Measurements from ENCODE around the gene CDKL1.

Gene CDKL1

GRCh38 chr14:50344116-50344775, 52.4 kb downstream of the CDKL1 start:
- Mint-ChIP-seq H3K27me3 (no peaks in the 10 kb centered on the region), H3K4me1 (ENCODE audit: low read depth in 2 of 2) (peaks cover 6 to 9% of the 10 kb centered on the region in 2 donors), H3K9me3 (no peaks in the 10 kb centered on the region), H3K36me3 (ENCODE audit: insufficient read depth) (peaks cover 4% of the 10 kb centered on the region), H3K4me3 (no peak overlapping the region), H3K27ac (peak overlapping the region; percentile 11 to 68)
- DNase-seq (no peak), ATAC-seq (replicated peaks) (peak; percentile 72)

- Mint-ChIP-seq H3K36me3 (ENCODE audit: insufficient read depth) (peaks cover 7% of the 10 kb centered on the region), H3K4me1 (ENCODE audit: low read depth in 2 of 2) (peaks cover 6 to 9% of the 10 kb centered on the region in 2 donors), H3K27me3 (no peaks in the 10 kb centered on the region), H3K9me3 (no peaks in the 10 kb centered on the region), H3K4me3 (no peak overlapping the region), H3K27ac (peak overlapping the region in 1 of 2 donors; percentile 11)
- ATAC-seq (replicated peaks) (no peak), DNase-seq (no peak)
These were observed 53.2 kb downstream of the CDKL1 start for GRCh38 chr14:50343434-50343833.

GRCh38 chr14:50342221-50343078, 54.2 kb downstream of the CDKL1 start:
- peak overlapping the region in 1 of 2 donors; percentile 56 for H3K27ac Mint-ChIP-seq
- ATAC-seq (replicated peaks), result peak; percentile 84

GRCh38 chr14:50340963-50341362, 55.7 kb downstream of the CDKL1 start:
- no peak for DNase-seq
- peaks cover 17% of the 10 kb centered on the region for H3K36me3 Mint-ChIP-seq (ENCODE audit: insufficient read depth)
- no peaks in the 10 kb centered on the region for H3K27me3 Mint-ChIP-seq
- H3K9me3 Mint-ChIP-seq, result no peaks in the 10 kb centered on the region
- ATAC-seq (replicated peaks), result no peak
- H3K4me3 Mint-ChIP-seq, result no peak overlapping the region
- peaks cover 11 to 15% of the 10 kb centered on the region in 2 donors for H3K4me1 Mint-ChIP-seq (ENCODE audit: low read depth in 2 of 2)
- no peak overlapping the region for H3K27ac Mint-ChIP-seq

More at GRCh38 chr14:50342221-50343078, 54.2 kb downstream of the CDKL1 start:
- peaks cover 6 to 9% of the 10 kb centered on the region in 2 donors for H3K4me1 Mint-ChIP-seq (ENCODE audit: low read depth in 2 of 2)
- no peak overlapping the region for H3K4me3 Mint-ChIP-seq
- DNase-seq, result peak in 1 of 3 experiments; percentile 24
- H3K27me3 Mint-ChIP-seq, result no peaks in the 10 kb centered on the region
- H3K36me3 Mint-ChIP-seq (ENCODE audit: insufficient read depth), result peaks cover 15% of the 10 kb centered on the region
- H3K9me3 Mint-ChIP-seq, result no peaks in the 10 kb centered on the region

- no peaks in the 10 kb centered on the region for H3K9me3 Mint-ChIP-seq
- no peaks in the 10 kb centered on the region for H3K27me3 Mint-ChIP-seq
- no peak overlapping the region for H3K4me3 Mint-ChIP-seq
- DNase-seq (no peak), ATAC-seq (replicated peaks) (no peak)
- H3K4me1 Mint-ChIP-seq (ENCODE audit: low read depth in 2 of 2), result peaks cover 12 to 17% of the 10 kb centered on the region in 2 donors
- H3K27ac Mint-ChIP-seq, result no peak overlapping the region
- peaks cover 17% of the 10 kb centered on the region for H3K36me3 Mint-ChIP-seq (ENCODE audit: insufficient read depth)
These were observed 56.6 kb downstream of the CDKL1 start for GRCh38 chr14:50340045-50340444.

DNA sequence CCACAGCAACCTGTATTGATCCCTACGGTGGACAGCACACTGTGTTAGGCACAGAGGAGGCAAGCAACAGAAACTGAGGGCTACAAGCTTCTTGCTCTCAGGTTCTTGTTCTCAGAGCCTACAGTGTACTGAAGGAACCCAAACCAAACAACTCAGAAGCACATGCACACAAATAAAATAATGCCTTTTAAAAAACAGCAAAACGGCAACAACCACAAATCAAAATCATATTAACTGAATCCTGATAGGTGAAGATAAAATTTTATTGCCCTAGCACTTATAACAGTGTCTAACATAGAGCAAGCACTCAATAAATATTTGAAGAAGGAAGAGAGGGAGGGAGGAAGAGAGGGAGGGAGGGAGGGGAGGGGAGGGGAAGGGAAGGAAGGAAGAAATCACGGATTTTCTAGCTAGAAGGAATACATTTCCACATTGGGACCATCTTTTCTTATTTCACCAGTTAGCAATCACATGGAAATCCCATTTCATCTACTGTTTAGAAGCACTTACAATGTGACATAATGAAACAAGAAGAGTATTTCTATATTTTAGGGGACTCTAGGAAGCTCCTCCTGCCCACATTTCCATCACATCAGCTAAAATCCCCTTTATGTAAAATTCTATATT, 57.4 kb downstream of the CDKL1 start:
- H3K4me3 Mint-ChIP-seq, result no peak overlapping the region
- DNase-seq, result no peak

DNA sequence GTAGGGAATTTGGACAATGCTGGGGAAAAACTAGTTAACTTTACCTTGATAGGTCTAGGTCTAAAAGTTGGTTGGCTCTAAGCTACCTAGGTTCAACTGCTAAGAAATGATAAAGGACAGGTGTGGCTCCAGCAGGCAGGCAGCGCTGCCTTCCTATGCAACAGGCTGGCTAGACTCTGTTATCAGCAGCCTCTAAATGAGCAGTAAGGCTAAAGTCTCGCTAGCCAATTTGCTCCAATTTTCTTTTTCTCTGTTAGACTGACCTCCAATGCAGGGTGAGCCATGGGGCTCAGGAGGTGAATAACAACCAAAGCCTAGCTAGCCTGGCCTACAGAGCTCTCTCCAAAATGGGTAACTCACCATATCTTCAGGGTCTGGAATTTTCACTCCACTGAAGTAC, 58.1 kb downstream of the CDKL1 start:
- Mint-ChIP-seq H3K9me3 (no peaks in the 10 kb centered on the region), H3K4me3 (no peak overlapping the region), H3K36me3 (ENCODE audit: insufficient read depth) (peaks cover 17% of the 10 kb centered on the region), H3K27me3 (no peaks in the 10 kb centered on the region), H3K27ac (no peak overlapping the region), H3K4me1 (ENCODE audit: low read depth in 2 of 2) (peaks cover 10 to 12% of the 10 kb centered on the region in 2 donors)
- no peak for ATAC-seq (replicated peaks)
- DNase-seq, result no peak

More for the DNA sequence above, 57.4 kb downstream of the CDKL1 start:
- Mint-ChIP-seq H3K9me3 (no peaks in the 10 kb centered on the region), H3K27me3 (no peaks in the 10 kb centered on the region), H3K36me3 (ENCODE audit: insufficient read depth) (peaks cover 17% of the 10 kb centered on the region), H3K4me1 (ENCODE audit: low read depth in 2 of 2) (peaks cover 12 to 15% of the 10 kb centered on the region in 2 donors), H3K27ac (no peak overlapping the region)
- no peak for ATAC-seq (replicated peaks)

GRCh38 chr14:50335989-50336824, 60.5 kb downstream of the CDKL1 start:
- no peak for ATAC-seq (replicated peaks)
- H3K4me1 Mint-ChIP-seq (ENCODE audit: low read depth in 2 of 2), result peaks cover 7 to 9% of the 10 kb centered on the region in 2 donors
- H3K36me3 Mint-ChIP-seq (ENCODE audit: insufficient read depth), result peaks cover 19% of the 10 kb centered on the region
- no peak for DNase-seq
- H3K9me3 Mint-ChIP-seq, result no peaks in the 10 kb centered on the region
- no peaks in the 10 kb centered on the region for H3K27me3 Mint-ChIP-seq
- peak overlapping the region; percentile 82 to 85 for H3K27ac Mint-ChIP-seq
- peak overlapping the region; percentile 33 to 39 for H3K4me3 Mint-ChIP-seq

- H3K27ac Mint-ChIP-seq, result peak overlapping the region; percentile 82 to 85
These were observed 61.3 kb downstream of the CDKL1 start for GRCh38 chr14:50335389-50335788.

DNA sequence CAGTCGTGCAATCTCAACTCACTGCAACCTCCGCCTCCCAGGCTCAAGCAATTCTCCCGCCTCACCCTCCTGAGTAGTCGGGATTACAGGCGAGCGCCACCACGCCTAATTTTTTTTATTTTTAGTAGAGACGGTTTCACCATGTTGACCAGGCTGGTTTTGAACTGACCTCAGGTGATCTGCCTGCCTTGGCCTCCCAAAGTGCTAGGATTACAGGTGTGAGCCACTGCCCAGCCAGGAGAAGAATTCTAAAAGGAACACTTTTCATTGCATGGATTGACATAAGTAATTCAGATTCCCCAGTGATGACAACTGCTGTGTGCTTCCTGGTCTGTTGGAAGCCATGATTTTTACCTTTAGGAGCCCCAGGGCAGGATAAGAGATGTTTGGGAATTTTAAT, 62.5 kb downstream of the CDKL1 start:
- no peak overlapping the region for H3K4me3 Mint-ChIP-seq
- H3K9me3 Mint-ChIP-seq, result no peaks in the 10 kb centered on the region
- peaks cover 19% of the 10 kb centered on the region for H3K36me3 Mint-ChIP-seq (ENCODE audit: insufficient read depth)
- peaks cover 7 to 9% of the 10 kb centered on the region in 2 donors for H3K4me1 Mint-ChIP-seq (ENCODE audit: low read depth in 2 of 2)
- H3K27ac Mint-ChIP-seq, result peak overlapping the region in 1 of 2 donors; percentile 82
- H3K27me3 Mint-ChIP-seq, result no peaks in the 10 kb centered on the region
- DNase-seq, result no peak
- no peak for ATAC-seq (replicated peaks)

More at GRCh38 chr14:50335389-50335788, 61.3 kb downstream of the CDKL1 start:
- H3K4me1 Mint-ChIP-seq (ENCODE audit: low read depth in 2 of 2), result peaks cover 7 to 9% of the 10 kb centered on the region in 2 donors
- no peaks in the 10 kb centered on the region for H3K9me3 Mint-ChIP-seq
- no peak for DNase-seq
- no peak overlapping the region for H3K4me3 Mint-ChIP-seq
- no peak for ATAC-seq (replicated peaks)
- H3K36me3 Mint-ChIP-seq (ENCODE audit: insufficient read depth), result peaks cover 16% of the 10 kb centered on the region
- H3K27me3 Mint-ChIP-seq, result no peaks in the 10 kb centered on the region

DNA sequence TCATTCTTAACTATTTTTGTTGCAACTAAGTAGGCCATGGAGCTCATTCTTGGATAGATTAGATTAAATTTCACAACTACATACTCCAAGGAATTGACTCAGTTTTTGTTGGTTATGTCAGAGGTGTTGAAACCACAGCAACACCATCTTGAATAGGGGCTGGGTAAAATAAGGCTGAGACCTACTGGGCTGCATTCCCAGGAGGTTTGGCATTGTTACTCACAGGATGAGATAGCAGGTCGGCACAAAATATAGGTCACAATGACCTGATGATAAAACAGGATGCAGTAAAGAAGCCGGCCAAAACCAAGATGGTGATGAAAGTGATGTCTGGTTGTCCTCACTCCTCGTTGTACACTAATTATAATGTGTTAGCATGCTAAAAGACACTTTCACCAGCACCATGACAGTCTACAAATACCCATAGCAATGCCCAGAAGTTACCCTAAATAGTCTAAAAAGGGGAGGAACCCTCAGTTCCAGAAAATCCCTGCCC, 63.6 kb downstream of the CDKL1 start:
- peaks cover 7 to 9% of the 10 kb centered on the region in 2 donors for H3K4me1 Mint-ChIP-seq (ENCODE audit: low read depth in 2 of 2)

DNA sequence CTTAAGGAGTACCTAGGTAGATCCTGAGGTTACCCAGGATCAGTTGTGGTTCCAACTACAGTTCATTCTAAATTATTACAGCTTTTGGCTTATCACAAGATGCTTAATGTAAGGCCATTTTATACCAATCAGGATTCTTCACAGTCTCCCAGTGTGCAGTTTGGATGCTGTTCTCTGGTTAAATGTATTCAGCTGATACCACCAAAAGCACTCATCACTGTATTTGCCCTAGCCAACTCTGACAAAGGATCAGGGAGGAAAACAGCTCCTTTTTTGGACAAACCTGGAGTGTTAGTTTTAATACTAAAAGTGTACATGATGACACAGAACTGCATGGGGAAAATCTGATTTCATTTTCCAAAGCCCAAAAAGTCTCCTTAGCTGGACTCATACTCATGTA, 65.1 kb downstream of the CDKL1 start:
- H3K27me3 Mint-ChIP-seq, result no peaks in the 10 kb centered on the region
- ATAC-seq (replicated peaks) (no peak), DNase-seq (no peak)
- H3K36me3 Mint-ChIP-seq (ENCODE audit: insufficient read depth), result peaks cover 18% of the 10 kb centered on the region
- H3K27ac Mint-ChIP-seq, result peak overlapping the region in 1 of 2 donors; percentile 45
- H3K4me1 Mint-ChIP-seq (ENCODE audit: low read depth in 2 of 2), result peaks cover 7 to 9% of the 10 kb centered on the region in 2 donors
- no peak overlapping the region for H3K4me3 Mint-ChIP-seq
- no peaks in the 10 kb centered on the region for H3K9me3 Mint-ChIP-seq

More for the DNA sequence above, 63.6 kb downstream of the CDKL1 start:
- H3K9me3 Mint-ChIP-seq, result no peaks in the 10 kb centered on the region
- no peak overlapping the region for H3K27ac Mint-ChIP-seq
- no peaks in the 10 kb centered on the region for H3K27me3 Mint-ChIP-seq
- no peak overlapping the region for H3K4me3 Mint-ChIP-seq
- ATAC-seq (replicated peaks), result peak; percentile 17
- DNase-seq, result no peak
- H3K36me3 Mint-ChIP-seq (ENCODE audit: insufficient read depth), result peaks cover 15% of the 10 kb centered on the region
